Measurements from ENCODE around the gene BAZ2B. TPM values are rescaled to one million over a fixed set of nuclear protein-coding genes. Genes with fewer than 3 reads are reported as not detected.

Gene BAZ2B
- total and polyA plus RNA-seq, 2 experiments from 2014 or later: 51.7 to 62.9 TPM

- Histone ChIP-seq H3K4me1 (ENCODE audit: insufficient read depth) (peaks cover 10% of the 10 kb centered on the region; the same call in 1 of the 2 replicates), H3K79me2 (replicated peaks; ENCODE audit: insufficient read depth) (peaks cover 46% of the 10 kb centered on the region), H3K9me2 (ENCODE audit: insufficient read depth) (no peaks in the 10 kb centered on the region), H3K27me3 (ENCODE audit: insufficient read depth) (no peaks in the 10 kb centered on the region), H4K20me1 (replicated peaks; ENCODE audit: insufficient read depth) (no peaks in the 10 kb centered on the region), H3K4me2 (no peak overlapping the region), H3K27ac (ENCODE audit: low read depth) (0 out of 2 replicates have a peak overlapping the region, but pooled peaks have one; percentile 18), H3F3A (replicated peaks; ENCODE audit: low read depth) (no peaks in the 10 kb centered on the region), H2AFZ (no peak overlapping the region), H3K4me3 (no peak overlapping the region), H3K36me3 (ENCODE audit: insufficient read depth) (no peaks in the 10 kb centered on the region)
- H3K36me3 Mint-ChIP-seq (ENCODE audit: low read depth): peaks cover 4% of the 10 kb centered on the region; the same call in 2 of the 3 replicates
- H3K4me3 Mint-ChIP-seq: no peak overlapping the region
- H3K9me3 Mint-ChIP-seq: no peaks in the 10 kb centered on the region
- no peaks in the 10 kb centered on the region for H3K27me3 Mint-ChIP-seq (ENCODE audit: insufficient read depth, low read depth, poor library complexity)
- H3K27ac Mint-ChIP-seq: peak overlapping the region; percentile 19; the same call in 1 of the 2 replicates
- ATAC-seq (no peak), DNase-seq (ENCODE audit: low spot score) (no peak)
- TF ChIP-seq POLR2AphosphoS5 (IDR thresholded peaks at IDR 0.05; ENCODE audit: low read depth) (no peak), ZNF462 (CRISPR knock-in tag; IDR thresholded peaks at IDR 0.05) (no peak), ZNF114 (CRISPR knock-in tag; IDR thresholded peaks at IDR 0.05) (no peak), EZH2phosphoT487 (IDR thresholded peaks at IDR 0.05; ENCODE audit: unreplicated experiment) (no peak), STAT1 (IDR thresholded peaks at IDR 0.05; ENCODE audit: unreplicated experiment) (no peak), CTCF (conservative IDR thresholded peaks at IDR 0.05; ENCODE audit: low read depth in 2 of 2) (no peak), EZH2 (IDR thresholded peaks at IDR 0.05; ENCODE audit: low read depth, unreplicated experiment) (no peak), ETS1 (IDR thresholded peaks at IDR 0.05) (no peak), CREB1 (CRISPR knock-in tag; IDR thresholded peaks at IDR 0.05; ENCODE audit: low read depth) (no peak), NANOG (IDR thresholded peaks at IDR 0.05; ENCODE audit: borderline replicate concordance) (no peak), JUNB (IDR thresholded peaks at IDR 0.05; ENCODE audit: unreplicated experiment) (no peak), REST (IDR thresholded peaks at IDR 0.05; ENCODE audit: unreplicated experiment) (no peak), ZNF331 (CRISPR knock-in tag; IDR thresholded peaks at IDR 0.05; ENCODE audit: low read depth) (no peak)
- H3K4me1 Mint-ChIP-seq: peaks cover 18% of the 10 kb centered on the region
These were observed 57.9 kb downstream of the BAZ2B start for GRCh38 chr2:159558479-159558878.

Measured in GM23338 (cell line).